ENCODE data around the gene RNASEH2A.
A peak's percentile ranks its signal among the peaks of the same experiment; 100 is the strongest.

DNA sequence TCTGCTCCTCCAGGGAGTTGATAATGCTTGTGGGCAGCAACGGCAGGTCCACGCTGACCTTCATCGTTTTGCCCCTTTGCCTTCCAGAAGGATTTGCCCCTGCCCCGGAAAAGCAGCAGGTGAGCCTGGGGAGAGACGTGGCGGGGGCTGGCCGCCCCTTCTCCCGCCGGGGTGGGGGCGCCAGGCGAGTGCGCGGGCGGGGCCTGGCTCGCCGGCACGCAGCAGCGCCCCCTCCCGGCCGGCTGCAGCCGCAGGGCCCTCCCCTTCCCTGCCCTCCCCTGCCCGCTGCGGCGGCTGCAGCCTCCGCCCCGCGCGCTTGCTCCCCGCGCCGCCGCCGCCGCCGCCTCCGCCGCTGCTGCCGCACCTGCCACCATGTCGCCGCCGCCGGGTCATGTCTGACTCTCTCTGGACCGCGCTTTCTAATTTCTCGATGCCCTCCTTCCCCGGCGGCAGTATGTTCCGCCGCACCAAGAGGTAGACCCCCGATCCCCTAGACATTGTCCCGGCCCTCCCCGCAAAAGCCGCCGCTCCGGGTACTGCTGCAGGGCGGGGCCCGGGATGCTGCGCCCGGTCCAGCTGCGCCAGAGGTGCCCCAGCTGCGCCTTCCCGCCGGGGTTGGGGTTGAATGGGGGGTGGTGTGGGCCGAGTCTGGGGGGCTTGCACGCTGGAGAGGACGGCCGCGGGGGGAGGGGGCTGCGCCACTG, 31.9 kb downstream of the RNASEH2A start, which contains the start of gene MAST1:
- TF ChIP-seq CTCF (IDR thresholded peaks at IDR 0.05) (peak in 3 of 6 experiments; percentile 21 to 58 (median 51)), POLR2A (IDR thresholded peaks at IDR 0.05) (no peak)

Data from adrenal gland (tissue), 5 donors.